Measurements from ENCODE around the gene VSIG10. TPM values are rescaled to one million over a fixed set of nuclear protein-coding genes. Genes with fewer than 3 reads are reported as not detected.

Gene VSIG10
- total RNA-seq, 1 donor from 2014 or later, result 38.3 TPM

DNA sequence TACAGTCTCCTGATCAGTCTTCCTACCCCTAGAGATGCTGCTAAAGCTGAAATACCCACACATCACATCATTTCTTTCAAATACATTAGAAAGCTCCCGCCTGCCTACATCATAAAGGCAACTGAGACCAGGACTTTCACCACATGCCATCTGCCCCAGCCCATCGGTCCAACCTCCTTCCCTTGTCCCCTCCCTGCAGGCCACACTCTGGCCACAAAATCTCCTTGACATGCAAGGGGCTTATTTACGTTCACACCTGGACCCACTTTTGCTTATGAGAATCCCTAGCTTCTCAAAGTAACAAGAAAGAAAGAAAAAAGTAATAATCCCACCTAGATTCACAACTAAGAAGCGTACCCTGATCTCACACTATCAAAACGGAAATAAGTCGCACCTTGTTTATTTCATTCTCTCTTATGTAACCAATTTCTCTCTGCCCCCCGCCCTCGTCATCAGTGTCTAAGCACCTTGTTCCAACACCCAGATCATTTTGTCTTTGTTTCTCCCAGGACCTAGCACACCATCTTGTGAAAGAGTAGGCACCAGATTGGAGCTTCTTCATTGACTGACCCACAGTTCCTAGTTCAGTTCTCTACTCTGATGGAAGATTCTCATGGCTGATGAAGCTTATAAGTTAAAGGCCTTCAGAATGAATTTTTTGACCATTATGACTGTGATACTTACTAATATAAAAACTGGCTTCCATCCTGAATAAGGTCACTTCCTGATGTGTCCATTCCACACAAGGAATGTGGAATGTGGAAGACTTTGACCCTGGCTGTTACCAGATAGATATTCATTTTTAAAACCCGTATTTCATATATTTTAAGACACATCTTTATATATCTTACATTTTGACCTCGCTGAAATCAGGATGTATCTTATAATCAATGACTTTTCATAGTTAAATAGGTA is 50.5 kb downstream of the VSIG10 start:
- H3K27me3 ChIP-seq, result no peaks in the 10 kb centered on the region
- H3K36me3 ChIP-seq, result peaks cover 14 to 33% of the 10 kb centered on the region in 2 donors
- H3K27ac ChIP-seq, result peak overlapping the region; percentile 81 to 83
- intact Hi-C loops (cut with DNase I), result loop anchor here (2.0 kb wide), 1 partner anchor 37 kb away; the partner anchor contains the start of gene RFC5
- no peak for TF ChIP-seq CTCF (IDR thresholded peaks at IDR 0.05)
- peaks cover 13 to 31% of the 10 kb centered on the region in 2 donors for H3K4me1 ChIP-seq
- no peaks in the 10 kb centered on the region for H3K9me3 ChIP-seq
- no peak for DNase-seq (ENCODE audit: low spot score in 2 of 2)
- H3K4me3 ChIP-seq, result no peak overlapping the region

DNA sequence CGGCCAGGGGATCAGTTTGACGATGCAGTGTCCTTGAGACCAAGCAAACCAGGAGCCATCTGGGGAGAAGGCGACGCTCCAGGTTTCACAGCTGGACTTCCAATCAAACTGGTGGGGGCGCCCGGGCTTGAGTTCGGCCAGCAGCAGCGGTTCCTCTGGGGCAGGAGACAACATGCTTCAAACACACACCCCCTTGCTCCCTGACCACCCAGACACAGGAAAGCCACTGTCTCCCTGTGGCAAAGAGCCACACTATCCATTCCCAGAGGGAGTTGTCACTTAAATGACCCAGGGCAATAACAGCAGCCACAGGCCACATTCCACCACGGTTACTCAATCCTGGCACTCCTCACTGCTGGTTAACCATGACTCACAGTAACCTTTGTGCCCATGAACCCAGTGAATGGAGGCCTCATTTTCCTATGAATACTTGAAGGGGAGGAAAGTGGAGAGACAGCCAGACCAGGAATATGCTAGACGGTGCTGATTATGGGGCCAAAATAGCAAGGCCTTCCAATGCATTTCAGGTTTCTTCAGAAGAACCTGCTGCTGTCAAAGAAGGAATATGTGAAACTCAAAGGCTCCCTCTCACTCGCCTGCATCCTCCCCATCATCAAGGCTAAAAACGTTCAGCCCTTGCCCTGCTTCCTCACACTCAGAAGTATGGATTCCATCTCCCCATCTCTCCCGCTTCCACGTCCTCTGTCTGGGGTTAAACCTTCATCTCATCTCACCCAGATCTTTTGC is 51.3 kb downstream of the VSIG10 start:
- no peak overlapping the region for H3K4me3 ChIP-seq
- peak; percentile 28 to 92 for DNase-seq (ENCODE audit: low spot score in 2 of 2)
- H3K27ac ChIP-seq, result peak overlapping the region; percentile 81 to 83
- H3K36me3 ChIP-seq, result peaks cover 19 to 39% of the 10 kb centered on the region in 2 donors
- no peaks in the 10 kb centered on the region for H3K9me3 ChIP-seq
- peaks cover 13 to 31% of the 10 kb centered on the region in 2 donors for H3K4me1 ChIP-seq
- no peak for TF ChIP-seq CTCF (IDR thresholded peaks at IDR 0.05)
- intact Hi-C loops (cut with DNase I), result loop anchor here (1.0 to 2.0 kb wide), 2 partner anchors 10 to 36 kb away; partner anchors contain the start of gene RFC5
- H3K27me3 ChIP-seq, result no peaks in the 10 kb centered on the region

DNA sequence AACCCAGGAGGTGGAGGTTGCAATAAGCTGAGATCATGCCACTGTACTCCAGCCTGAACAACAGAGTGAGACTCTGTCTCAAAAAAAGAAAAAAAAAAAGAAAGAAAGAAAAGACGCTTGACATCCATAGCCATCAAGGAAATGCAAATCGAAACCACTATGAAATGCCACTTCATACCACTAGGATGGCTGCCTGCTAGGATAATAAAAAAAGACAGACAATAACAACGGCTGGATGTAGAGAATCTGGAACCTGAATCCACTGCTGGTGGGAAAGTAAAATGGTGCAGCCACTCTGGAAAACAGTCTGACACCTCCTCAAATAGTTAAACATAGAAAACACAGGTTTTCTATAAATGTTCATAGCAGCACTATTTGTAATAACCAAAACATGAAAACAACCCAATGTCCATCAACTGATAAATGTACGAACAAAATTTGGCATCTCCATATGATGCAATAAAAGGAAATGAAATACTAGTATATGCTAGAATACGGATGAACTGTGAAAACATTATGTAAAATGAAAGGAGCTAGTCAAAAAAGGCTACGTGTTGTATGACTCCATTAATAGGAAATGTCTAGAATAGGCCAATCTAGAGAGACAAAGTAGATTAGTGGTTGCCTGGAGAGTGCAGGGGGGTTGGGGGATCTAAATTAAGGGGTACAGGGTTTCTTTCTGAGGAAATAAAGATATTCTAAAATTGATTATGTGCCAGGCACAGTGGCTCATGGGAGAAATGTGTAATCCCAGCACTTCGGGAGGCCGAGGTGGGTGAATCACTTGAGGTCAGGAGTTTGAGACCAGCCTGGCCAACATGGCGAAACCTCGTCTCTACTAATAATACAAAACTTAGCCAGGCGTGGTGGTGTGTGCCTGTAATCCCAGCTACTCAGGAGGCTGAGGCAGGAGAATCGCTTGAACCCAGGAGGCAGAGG is 52.6 kb downstream of the VSIG10 start:
- Histone ChIP-seq H3K4me3 (no peak overlapping the region), H3K36me3 (peaks cover 19 to 39% of the 10 kb centered on the region in 2 donors), H3K27ac (peak overlapping the region in 1 of 2 donors; percentile 81), H3K9me3 (no peaks in the 10 kb centered on the region), H3K4me1 (peaks cover 13 to 31% of the 10 kb centered on the region in 2 donors), H3K27me3 (no peaks in the 10 kb centered on the region)
- no peak for TF ChIP-seq CTCF (IDR thresholded peaks at IDR 0.05)
- DNase-seq (ENCODE audit: low spot score in 2 of 2), result no peak
- intact Hi-C loops (cut with DNase I), result no loop called here

GRCh38 chr12:118046430-118046829 is 57.4 kb downstream of the VSIG10 start:
- no peak overlapping the region for H3K4me3 ChIP-seq
- TF ChIP-seq CTCF (IDR thresholded peaks at IDR 0.05), result no peak
- H3K4me1 ChIP-seq, result no peaks in the 10 kb centered on the region
- intact Hi-C loops (cut with DNase I), result no loop called here
- H3K36me3 ChIP-seq, result peaks cover 35 to 70% of the 10 kb centered on the region in 2 donors
- DNase-seq (ENCODE audit: low spot score in 2 of 2), result no peak
- no peak overlapping the region for H3K27ac ChIP-seq
- H3K27me3 ChIP-seq, result no peaks in the 10 kb centered on the region
- H3K9me3 ChIP-seq, result no peaks in the 10 kb centered on the region

- no peak overlapping the region for H3K27ac ChIP-seq
- no peaks in the 10 kb centered on the region for H3K9me3 ChIP-seq
- no peak for TF ChIP-seq CTCF (IDR thresholded peaks at IDR 0.05)
- intact Hi-C loops (cut with DNase I), result no loop called here
- no peaks in the 10 kb centered on the region for H3K4me1 ChIP-seq
- H3K36me3 ChIP-seq, result peaks cover 37 to 70% of the 10 kb centered on the region in 2 donors
- no peak for DNase-seq (ENCODE audit: low spot score in 2 of 2)
- no peaks in the 10 kb centered on the region for H3K27me3 ChIP-seq
- no peak overlapping the region for H3K4me3 ChIP-seq
Measured at GRCh38 chr12:118044577-118044976, 59.2 kb downstream of the VSIG10 start.

All from ascending aorta (tissue), 2 donors.